Measurements from ENCODE around the gene CTSA. TPM values are rescaled to one million over a fixed set of nuclear protein-coding genes. Genes with fewer than 3 reads are reported as not detected.

Gene CTSA
- total RNA-seq, 2 experiments from 2014 or later = 76.9 to 83.4 TPM

DNA sequence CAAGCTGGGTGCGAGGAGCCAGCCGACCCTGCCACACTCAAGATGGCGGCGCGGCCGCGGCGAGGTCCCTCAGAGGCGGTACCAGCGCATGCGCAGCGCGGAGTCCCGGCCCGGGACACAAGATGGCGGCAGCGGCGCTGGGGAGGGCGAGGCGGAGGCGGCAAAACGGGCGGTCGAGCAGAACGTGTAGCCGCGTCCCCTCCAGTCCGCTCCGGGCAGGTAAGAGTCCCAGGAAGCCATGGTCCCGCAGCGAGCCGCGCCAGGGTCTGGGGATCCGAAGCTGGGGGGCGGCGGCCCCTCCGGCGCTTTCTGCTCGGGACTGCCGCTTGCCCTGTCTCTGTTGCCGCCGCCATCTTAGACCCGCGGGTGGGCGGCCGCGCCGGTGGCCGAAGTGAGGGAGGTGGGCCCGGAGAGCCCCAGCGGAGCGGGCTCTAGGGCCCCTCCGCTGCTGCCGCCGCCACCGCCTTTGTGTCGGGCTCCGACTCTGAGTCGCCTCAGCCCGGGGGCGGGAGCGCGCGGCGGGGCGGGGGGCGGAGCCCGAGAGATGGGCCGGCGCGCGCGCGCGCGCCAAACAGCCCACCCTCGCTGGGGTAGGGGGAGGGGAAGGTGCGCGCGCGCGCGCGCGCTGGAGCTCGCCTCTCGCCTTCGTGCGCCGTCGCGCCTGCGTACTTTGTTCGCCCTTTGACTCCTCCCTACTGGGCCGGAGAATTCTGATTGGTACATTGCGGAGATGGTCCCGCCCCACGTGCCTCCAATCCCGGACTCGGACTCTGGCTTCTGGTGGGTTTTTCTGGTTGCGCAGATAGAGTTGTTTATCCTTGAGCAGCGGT lies 43.7 kb downstream of the CTSA start, which contains the start of gene PCIF1:
Gene PCIF1 (plus strand): TSS at position 98 of the 830 bp plus-strand sequence. CDS start 4,317 bp downstream, outside the sequence.
- no peaks in the 10 kb centered on the region for H3K9me3 Mint-ChIP-seq
- no peaks in the 10 kb centered on the region for H3K27me3 Mint-ChIP-seq
- DNase-seq = peak; percentile 98
- ATAC-seq (ENCODE audit: low read depth) = peak; percentile 80
- H3K4me1 Mint-ChIP-seq = peaks cover 18% of the 10 kb centered on the region
- POLR2A ChIA-PET = interaction anchor here (0.6 to 5.6 kb wide), 34 partner anchors 8 to 153 kb away, joined by 3 to 93 read pairs (median 4); partner anchors contain the start of genes ACOT8, CTSA, DNTTIP1 and NEURL2
- peak within 1 kb of the TSS; percentile 98 for H3K4me3 Mint-ChIP-seq
- H3K27ac Mint-ChIP-seq = peak within 1 kb of the TSS; percentile 98
- peaks cover 15% of the 10 kb centered on the region for H3K36me3 Mint-ChIP-seq

DNA sequence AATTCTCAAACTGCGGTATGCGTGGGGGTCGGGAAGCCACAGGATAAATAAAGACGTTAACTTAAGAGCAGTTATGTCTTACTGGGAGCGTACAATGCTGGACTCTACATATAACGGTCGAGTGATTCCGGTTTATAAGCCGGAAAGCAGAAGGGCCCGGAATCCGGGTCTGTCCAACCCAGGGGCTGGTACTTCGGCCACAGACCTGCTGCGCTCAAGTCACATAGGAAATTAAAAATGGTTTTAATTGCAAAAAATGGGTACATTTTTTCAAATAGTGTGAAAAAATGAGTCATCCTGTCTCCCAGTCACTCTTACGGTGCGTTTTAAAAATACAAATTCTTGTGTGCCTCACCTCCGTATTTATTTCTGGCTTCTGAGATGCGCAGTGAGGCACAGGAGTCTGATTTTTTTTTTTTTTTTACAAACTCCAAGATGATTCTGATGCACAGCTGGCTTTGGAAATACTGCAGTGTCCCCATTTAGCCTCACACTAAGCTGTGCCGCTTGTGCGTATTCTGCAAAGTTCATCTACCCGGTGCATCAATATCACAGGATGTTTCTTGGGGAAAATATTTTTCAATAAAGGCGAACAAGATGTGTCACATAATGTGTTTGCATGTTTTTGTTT lies 44.4 kb downstream of the CTSA start:
- H3K27me3 Mint-ChIP-seq = no peaks in the 10 kb centered on the region
- no peak for ATAC-seq (ENCODE audit: low read depth)

DNA sequence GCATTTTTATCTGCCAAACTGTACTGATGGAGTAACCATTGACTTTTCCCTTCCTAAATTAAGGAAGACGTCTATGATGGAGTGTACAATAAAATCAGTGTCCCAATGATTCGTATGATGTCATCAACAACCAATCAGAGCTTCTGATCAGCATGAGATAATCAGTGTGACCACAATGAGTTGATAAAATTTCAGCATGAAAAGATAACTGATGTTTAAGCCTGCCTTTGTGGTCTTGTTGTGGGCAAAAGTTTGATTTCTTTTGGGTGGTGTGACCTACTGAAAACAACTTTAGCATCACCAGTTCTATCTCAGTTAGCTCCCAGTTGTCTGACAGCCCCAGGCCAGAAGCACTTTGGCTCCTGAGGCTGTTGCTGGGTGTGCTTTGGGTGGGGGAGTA lies 46.6 kb downstream of the CTSA start:
- POLR2A ChIA-PET = interaction anchor here (1.7 to 5.6 kb wide), 4 partner anchors 12 to 81 kb away, joined by 4 to 93 read pairs (median 25); partner anchors contain the start of genes ACOT8, CTSA, NEURL2 and ZNF335
- Mint-ChIP-seq H3K9me3 (no peaks in the 10 kb centered on the region), H3K4me1 (peaks cover 18% of the 10 kb centered on the region), H3K4me3 (no peak overlapping the region), H3K27ac (peak overlapping the region; percentile 51), H3K36me3 (peaks cover 15% of the 10 kb centered on the region), H3K27me3 (no peaks in the 10 kb centered on the region)
- no peak for DNase-seq
- no peak for ATAC-seq (ENCODE audit: low read depth)

More for the DNA sequence above, 44.4 kb downstream of the CTSA start:
- Mint-ChIP-seq H3K9me3 (no peaks in the 10 kb centered on the region), H3K36me3 (peaks cover 15% of the 10 kb centered on the region), H3K4me3 (peak overlapping the region; percentile 98), H3K4me1 (peaks cover 18% of the 10 kb centered on the region), H3K27ac (peak overlapping the region; percentile 98)
- DNase-seq = no peak
- POLR2A ChIA-PET = interaction anchor here (0.6 to 5.6 kb wide), 27 partner anchors 9 to 144 kb away, joined by 3 to 93 read pairs (median 6); partner anchors contain the start of genes ACOT8, CTSA, DNTTIP1 and NEURL2

DNA sequence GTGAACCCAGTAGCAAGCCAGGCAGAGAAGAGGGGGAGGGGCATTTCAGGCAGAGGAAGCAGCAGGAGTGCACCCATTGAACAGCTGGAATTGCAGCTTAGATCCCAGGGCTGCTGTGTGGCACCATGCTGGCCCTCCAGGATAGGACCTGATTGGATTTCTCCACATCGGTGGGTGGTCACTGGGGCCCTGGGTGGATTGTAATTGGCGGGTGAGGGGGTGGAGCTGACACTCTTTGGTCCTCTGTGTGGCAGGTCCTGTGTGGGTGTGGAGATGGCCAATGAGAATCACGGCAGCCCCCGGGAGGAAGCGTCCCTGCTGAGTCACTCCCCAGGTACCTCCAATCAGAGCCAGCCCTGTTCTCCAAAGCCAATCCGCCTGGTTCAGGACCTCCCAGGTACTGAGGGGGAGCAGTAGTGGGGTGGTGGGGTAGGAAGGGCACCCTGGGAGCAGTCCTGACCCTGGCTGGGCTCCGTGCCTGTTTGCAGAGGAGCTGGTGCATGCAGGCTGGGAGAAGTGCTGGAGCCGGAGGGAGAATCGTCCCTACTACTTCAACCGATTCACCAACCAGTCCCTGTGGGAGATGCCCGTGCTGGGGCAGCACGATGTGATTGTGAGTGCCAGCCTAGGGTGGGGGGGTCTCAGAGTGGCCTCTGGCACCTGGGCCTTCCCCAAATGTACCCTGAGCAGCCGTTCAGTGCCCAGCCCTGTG lies 47.7 kb downstream of the CTSA start:
- no peak for ATAC-seq (ENCODE audit: low read depth)
- POLR2A ChIA-PET = no interaction called here
- H3K36me3 Mint-ChIP-seq = peaks cover 16% of the 10 kb centered on the region
- no peak overlapping the region for H3K4me3 Mint-ChIP-seq
- peaks cover 14% of the 10 kb centered on the region for H3K4me1 Mint-ChIP-seq
- no peak for DNase-seq
- peak overlapping the region; percentile 53 for H3K27ac Mint-ChIP-seq
- H3K9me3 Mint-ChIP-seq = no peaks in the 10 kb centered on the region
- H3K27me3 Mint-ChIP-seq = no peaks in the 10 kb centered on the region

DNA sequence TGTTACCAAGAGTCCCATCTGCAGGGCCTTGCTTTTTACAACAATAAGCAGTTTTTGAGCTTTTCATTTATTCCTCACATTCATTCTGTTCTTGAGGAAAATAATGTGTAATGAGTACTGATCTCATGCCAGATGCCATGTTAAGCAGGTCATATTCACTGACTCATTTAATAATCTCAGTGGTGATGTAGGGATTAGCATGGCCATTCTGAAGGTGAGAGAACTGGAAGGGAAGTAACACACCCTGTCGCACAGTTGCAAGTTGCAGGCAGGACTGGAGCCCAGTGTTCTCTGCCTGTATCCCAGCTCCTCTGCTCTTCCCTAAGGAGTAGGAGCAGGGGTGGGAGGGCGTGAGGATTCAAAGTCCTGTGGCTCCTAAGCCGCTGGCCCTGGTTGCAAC lies 48.9 kb downstream of the CTSA start:
- no peaks in the 10 kb centered on the region for H3K9me3 Mint-ChIP-seq
- POLR2A ChIA-PET = no interaction called here
- H3K4me1 Mint-ChIP-seq = peaks cover 14% of the 10 kb centered on the region
- H3K36me3 Mint-ChIP-seq = peaks cover 20% of the 10 kb centered on the region
- DNase-seq (no peak), ATAC-seq (ENCODE audit: low read depth) (no peak)
- no peak overlapping the region for H3K4me3 Mint-ChIP-seq
- no peak overlapping the region for H3K27ac Mint-ChIP-seq
- H3K27me3 Mint-ChIP-seq = no peaks in the 10 kb centered on the region

DNA sequence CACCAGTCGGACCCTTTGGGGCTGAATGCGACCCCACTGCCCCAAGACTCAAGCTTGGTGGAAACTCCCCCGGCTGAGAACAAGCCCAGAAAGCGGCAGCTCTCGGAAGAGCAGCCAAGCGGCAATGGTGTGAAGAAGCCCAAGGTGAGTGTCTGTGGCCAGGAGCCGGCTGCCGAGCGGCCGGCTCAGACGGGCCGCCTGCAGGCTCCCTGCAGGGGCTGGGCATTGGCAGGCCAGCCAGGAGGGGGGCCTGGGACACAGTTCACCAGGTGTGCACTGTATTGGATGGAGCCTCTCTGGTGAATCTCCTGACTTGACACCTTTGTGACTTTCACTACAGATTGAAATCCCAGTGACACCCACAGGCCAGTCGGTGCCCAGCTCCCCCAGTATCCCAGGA lies 49.3 kb downstream of the CTSA start:
- no peaks in the 10 kb centered on the region for H3K9me3 Mint-ChIP-seq

DNA sequence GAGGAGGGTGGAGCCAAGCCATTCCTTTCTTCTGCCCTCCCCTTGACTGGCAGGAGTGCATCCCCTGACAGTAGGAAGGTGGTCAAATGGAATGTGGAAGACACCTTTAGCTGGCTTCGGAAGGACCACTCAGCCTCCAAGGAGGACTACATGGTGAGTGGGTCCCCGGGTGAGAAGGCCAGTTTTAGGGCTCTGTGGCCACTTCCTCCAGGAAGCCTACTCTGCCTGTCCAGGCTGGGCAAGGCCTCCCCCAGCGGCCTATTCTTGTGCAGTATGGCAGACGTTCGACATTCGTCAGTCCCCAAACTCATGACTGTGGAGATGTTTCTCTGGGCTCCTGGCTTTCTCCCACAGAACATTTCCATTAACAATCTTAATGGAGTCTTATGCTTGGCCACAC lies 52.5 kb downstream of the CTSA start:
- H3K27me3 Mint-ChIP-seq = no peaks in the 10 kb centered on the region
- POLR2A ChIA-PET = interaction anchor here (1.5 kb wide), 1 partner anchor 9 kb away, joined by 3 read pairs; no protein-coding TSS in a partner anchor
- H3K9me3 Mint-ChIP-seq = no peaks in the 10 kb centered on the region
- DNase-seq (no peak), ATAC-seq (ENCODE audit: low read depth) (no peak)
- no peak overlapping the region for H3K4me3 Mint-ChIP-seq
- H3K36me3 Mint-ChIP-seq = peaks cover 13% of the 10 kb centered on the region
- peaks cover 1% of the 10 kb centered on the region for H3K4me1 Mint-ChIP-seq
- peak overlapping the region; percentile 32 for H3K27ac Mint-ChIP-seq

More for the DNA sequence above, 49.3 kb downstream of the CTSA start:
- Mint-ChIP-seq H3K36me3 (peaks cover 20% of the 10 kb centered on the region), H3K27ac (no peak overlapping the region), H3K4me1 (peaks cover 14% of the 10 kb centered on the region), H3K27me3 (no peaks in the 10 kb centered on the region), H3K4me3 (no peak overlapping the region)
- ATAC-seq (ENCODE audit: low read depth) (no peak), DNase-seq (no peak)
- POLR2A ChIA-PET = no interaction called here

DNA sequence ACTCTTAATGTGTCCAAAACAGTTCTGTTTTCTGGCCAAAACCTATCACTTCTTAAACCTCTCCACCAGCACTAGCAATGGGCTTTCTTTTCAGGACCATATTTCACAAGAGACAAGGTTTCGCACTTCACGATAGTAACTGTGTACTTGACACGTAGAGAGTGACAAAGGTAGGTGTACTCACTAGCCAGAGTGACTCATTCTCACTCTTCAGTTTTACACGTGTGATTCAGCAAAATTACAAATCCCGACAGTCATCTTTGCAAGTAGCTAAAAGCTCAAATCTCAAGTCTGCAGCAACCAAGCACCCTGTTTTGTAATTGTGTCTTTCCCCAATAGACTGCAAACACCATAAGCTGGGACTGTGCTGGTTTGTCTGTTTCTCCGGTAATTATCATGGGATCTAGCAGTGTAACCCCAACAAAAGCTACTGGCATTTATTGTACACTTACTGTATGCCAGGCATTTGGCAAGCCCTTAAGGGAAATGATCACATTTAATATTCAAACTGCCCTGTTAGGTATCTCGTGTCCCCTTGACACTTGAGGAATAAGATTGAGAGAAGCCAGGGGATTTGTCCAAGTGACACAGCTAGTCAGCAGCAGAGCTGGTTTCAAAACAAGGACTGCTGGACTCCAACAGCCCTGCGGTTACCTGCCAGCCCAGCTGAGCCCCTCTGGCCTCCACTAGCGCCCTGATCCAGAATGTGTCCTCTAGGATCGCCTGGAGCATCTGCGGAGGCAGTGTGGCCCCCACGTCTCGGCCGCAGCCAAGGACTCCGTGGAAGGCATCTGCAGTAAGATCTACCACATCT lies 53.2 kb downstream of the CTSA start:
- Mint-ChIP-seq H3K4me1 (peaks cover 1% of the 10 kb centered on the region), H3K4me3 (no peak overlapping the region), H3K36me3 (peaks cover 18% of the 10 kb centered on the region), H3K27ac (peak overlapping the region; percentile 32), H3K27me3 (no peaks in the 10 kb centered on the region), H3K9me3 (no peaks in the 10 kb centered on the region)
- ATAC-seq (ENCODE audit: low read depth) (no peak), DNase-seq (no peak)
- POLR2A ChIA-PET = interaction anchor here (1.6 to 3.1 kb wide), 2 partner anchors 10 to 18 kb away, joined by 4 to 22 read pairs; partner anchors contain the start of gene PCIF1

DNA sequence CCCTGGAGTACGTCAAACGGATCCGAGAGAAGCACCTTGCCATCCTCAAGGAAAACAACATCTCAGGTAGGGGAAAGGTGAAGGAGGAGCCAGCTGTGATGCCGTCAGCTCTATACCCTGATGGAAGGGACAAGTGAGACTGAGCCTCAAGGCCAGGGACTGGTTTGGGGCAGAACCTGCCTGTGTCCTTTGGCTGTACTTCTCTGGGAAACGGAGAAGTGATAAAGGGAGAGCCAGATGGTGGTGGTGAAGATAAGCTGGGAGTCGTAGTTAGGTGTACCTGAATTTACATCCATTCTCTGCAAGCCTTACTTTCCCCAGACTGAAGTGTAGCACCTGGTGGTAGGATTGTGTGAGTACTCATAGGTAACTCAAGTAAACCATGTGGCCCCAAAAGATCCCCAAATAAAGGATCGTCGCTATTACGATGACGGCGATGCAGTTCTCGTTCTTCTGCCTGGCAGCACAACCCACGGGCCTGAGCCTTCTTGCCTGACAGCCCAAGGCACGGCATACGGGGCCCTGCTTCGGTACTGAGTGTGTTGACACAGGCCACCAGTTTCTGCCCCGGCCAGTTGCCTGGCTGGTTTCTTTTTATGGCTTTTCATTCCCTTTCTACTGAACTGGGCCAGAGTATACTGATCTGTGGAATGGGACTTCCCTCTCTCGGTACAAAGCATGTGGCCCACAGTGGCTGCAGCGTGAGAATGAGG lies 54.0 kb downstream of the CTSA start:
- no peak for DNase-seq
- no peak overlapping the region for H3K4me3 Mint-ChIP-seq
- ATAC-seq (ENCODE audit: low read depth) = no peak
- peaks cover 1% of the 10 kb centered on the region for H3K4me1 Mint-ChIP-seq
- POLR2A ChIA-PET = interaction anchor here (1.6 to 3.1 kb wide), 2 partner anchors 11 to 17 kb away, joined by 4 to 22 read pairs; partner anchors contain the start of gene PCIF1
- peaks cover 17% of the 10 kb centered on the region for H3K36me3 Mint-ChIP-seq
- no peaks in the 10 kb centered on the region for H3K27me3 Mint-ChIP-seq
- H3K27ac Mint-ChIP-seq = no peak overlapping the region
- no peaks in the 10 kb centered on the region for H3K9me3 Mint-ChIP-seq

DNA sequence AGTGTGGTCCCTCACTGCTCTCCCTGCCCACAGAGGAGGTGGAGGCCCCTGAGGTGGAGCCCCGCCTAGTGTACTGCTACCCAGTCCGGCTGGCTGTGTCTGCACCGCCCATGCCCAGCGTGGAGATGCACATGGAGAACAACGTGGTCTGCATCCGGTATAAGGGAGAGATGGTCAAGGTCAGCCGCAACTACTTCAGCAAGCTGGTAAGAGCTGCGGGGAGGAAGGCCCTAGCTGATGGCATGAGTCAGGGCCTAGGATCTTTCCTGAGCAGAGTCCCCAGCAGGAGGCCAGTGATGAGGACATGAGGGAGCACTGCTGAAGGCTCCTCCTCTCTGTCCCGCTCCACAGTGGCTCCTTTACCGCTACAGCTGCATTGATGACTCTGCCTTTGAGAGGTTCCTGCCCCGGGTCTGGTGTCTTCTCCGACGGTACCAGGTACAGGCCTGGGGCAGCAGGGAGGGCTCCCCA lies 54.6 kb downstream of the CTSA start:
- Mint-ChIP-seq H3K27ac (no peak overlapping the region), H3K27me3 (no peaks in the 10 kb centered on the region), H3K9me3 (no peaks in the 10 kb centered on the region), H3K36me3 (peaks cover 17% of the 10 kb centered on the region), H3K4me3 (no peak overlapping the region), H3K4me1 (peaks cover 1% of the 10 kb centered on the region)
- POLR2A ChIA-PET = interaction anchor here (1.6 to 3.1 kb wide), 2 partner anchors 12 to 16 kb away, joined by 4 to 22 read pairs; partner anchors contain the start of gene PCIF1
- DNase-seq (no peak), ATAC-seq (ENCODE audit: low read depth) (no peak)

DNA sequence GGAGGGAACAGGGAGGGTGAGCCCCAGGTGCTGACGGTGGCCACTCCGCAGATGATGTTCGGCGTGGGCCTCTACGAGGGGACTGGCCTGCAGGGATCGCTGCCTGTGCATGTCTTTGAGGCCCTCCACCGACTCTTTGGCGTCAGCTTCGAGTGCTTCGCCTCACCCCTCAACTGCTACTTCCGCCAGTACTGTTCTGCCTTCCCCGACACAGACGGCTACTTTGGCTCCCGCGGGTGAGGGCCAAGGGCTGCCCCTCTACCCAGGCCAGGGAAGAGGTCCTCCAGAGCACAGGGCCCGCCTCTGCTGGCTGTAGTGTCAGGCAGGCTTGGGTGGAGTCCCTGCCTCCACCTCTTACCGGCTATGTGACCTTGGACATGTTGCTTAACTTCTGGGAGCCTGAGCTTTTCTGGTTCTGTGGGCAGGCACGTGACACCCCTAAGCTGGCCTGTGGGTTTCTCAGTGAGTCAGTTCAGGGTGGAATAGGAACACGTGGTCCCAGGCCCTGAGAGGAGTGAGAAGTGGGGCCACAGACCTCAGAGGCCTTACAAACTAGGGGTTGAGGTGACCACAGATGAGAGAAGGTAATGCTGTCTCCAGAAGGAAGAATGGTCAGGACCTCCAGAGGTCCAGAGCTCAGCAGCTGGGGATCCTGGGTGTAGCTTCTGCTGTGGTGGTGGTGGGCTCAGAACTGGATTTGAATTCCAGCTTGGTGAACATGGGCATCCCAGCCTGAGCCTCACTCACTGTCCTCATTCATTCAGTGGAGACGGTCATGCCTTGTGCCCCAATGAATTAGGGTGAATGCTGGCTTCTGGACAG lies 55.2 kb downstream of the CTSA start:
- H3K27ac Mint-ChIP-seq = peak overlapping the region; percentile 59
- H3K4me3 Mint-ChIP-seq = no peak overlapping the region
- peaks cover 17% of the 10 kb centered on the region for H3K36me3 Mint-ChIP-seq
- H3K9me3 Mint-ChIP-seq = no peaks in the 10 kb centered on the region
- no peaks in the 10 kb centered on the region for H3K27me3 Mint-ChIP-seq
- DNase-seq = no peak
- POLR2A ChIA-PET = interaction anchor here (3.1 kb wide), 1 partner anchor 12 kb away, joined by 22 read pairs; the partner anchor contains the start of gene PCIF1
- ATAC-seq (ENCODE audit: low read depth) = peak; percentile 20
- peaks cover 1% of the 10 kb centered on the region for H3K4me1 Mint-ChIP-seq

Measured in activated naive CD8-positive, alpha-beta T cell treated with anti-CD3 and anti-CD28 coated beads, Interleukin-2, amount 10 ng/mL, durations not matched to agents 7 days and 5 days (primary cell).